Suprapubic skin (tissue), 4 donors: ENCODE measurements around the gene NOL7.

Source experiments
- EP300 ChIP-seq: sonication (generic); formaldehyde crosslinking; IDR thresholded peaks from one replicate; pipeline ENCODE4 v1.6.1; 2017; ENCODE audit warnings: antibody characterized with exemption
- POLR2A ChIP-seq, 2 donors: fragments of 450-650 bp; IDR thresholded peaks; one replicate each; pipeline ENCODE4 v1.6.1; 2017; ENCODE audit warnings: antibody characterized with exemption in 2 of 2, mild to moderate bottlenecking in 2 of 2, moderate library complexity in 2 of 2
- POLR2AphosphoS5 ChIP-seq, 3 donors: sonication (generic); formaldehyde crosslinking; IDR thresholded peaks; one replicate each; pipeline ENCODE4 v1.6.1; 2017; ENCODE audit warnings: antibody characterized with exemption in 3 of 3
- TF ChIP-seq, protein P1 (sequence below), 2 donors: fragments of 200-600 bp in 1 of 2; fragments of 450-650 bp in 1 of 2; sonication (generic) in 1 of 2; IDR thresholded peaks; one replicate each; pipeline ENCODE4 v1.5.1; 2016 to 2019; ENCODE audit warnings: antibody characterized with exemption in 2 of 2, mild to moderate bottlenecking in 1 of 2, moderate library complexity in 1 of 2

DNA sequence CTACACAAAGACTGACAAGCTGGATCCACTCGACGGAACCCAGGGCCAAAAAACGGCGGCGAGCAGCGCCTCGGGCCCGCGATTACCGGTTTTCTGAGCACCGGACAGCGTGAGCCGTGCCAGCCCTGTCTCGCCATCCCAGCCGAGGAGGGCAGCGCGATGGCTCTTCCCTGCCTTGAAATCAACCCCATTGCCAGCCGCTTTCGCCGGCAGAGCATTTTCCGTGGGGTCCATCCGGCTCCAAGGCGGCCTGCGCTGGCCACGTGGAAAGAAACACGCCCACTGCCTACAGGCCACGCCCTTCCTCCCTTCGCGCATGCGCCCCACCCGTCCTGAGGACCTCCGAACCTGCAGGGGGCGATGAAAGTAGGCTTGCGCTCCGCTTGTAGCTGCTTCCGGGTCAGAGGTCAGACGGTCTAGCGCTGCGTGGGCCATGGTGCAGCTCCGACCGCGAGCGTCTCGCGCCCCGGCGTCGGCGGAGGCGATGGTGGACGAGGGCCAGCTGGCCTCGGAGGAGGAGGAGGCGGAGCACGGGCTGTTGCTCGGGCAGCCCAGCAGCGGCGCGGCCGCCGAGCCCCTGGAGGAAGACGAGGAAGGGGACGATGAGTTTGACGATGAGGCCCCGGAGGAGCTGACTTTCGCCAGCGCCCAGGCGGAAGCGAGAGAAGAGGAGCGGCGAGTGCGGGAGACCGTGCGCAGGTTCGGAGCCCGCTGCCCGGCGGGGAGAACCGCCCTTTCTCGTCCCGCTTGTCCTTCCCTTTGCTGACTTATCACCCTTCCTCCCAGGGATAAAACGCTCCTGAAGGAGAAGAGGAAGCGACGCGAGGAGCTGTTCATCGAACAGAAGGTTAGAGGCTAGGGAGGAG lies at the start of gene NOL7:
- TF ChIP-seq, protein P1, sequence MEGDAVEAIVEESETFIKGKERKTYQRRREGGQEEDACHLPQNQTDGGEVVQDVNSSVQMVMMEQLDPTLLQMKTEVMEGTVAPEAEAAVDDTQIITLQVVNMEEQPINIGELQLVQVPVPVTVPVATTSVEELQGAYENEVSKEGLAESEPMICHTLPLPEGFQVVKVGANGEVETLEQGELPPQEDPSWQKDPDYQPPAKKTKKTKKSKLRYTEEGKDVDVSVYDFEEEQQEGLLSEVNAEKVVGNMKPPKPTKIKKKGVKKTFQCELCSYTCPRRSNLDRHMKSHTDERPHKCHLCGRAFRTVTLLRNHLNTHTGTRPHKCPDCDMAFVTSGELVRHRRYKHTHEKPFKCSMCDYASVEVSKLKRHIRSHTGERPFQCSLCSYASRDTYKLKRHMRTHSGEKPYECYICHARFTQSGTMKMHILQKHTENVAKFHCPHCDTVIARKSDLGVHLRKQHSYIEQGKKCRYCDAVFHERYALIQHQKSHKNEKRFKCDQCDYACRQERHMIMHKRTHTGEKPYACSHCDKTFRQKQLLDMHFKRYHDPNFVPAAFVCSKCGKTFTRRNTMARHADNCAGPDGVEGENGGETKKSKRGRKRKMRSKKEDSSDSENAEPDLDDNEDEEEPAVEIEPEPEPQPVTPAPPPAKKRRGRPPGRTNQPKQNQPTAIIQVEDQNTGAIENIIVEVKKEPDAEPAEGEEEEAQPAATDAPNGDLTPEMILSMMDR (IDR thresholded peaks at IDR 0.05) = peak; percentile 93 to 94
- TF ChIP-seq POLR2A (IDR thresholded peaks at IDR 0.05) (peak in 1 of 2 donors; percentile 79), POLR2AphosphoS5 (IDR thresholded peaks at IDR 0.05) (peak; percentile 84 to 99 (median 96)), EP300 (no peak)
